ENCODE results near the gene CASTOR1.

- TF ChIP-seq POLR2A (IDR thresholded peaks at IDR 0.05), result no peak
- no peak for TF ChIP-seq CTCF (IDR thresholded peaks at IDR 0.05)
These were observed 4.6 kb downstream of the CASTOR1 start for GRCh38 chr22:30284666-30285065.

All from heart left ventricle (tissue), 13 donors.